AG04450 (cell line): ENCODE measurements around the gene IL17C. TPM values are rescaled to one million over a fixed set of nuclear protein-coding genes. Genes with fewer than 3 reads are reported as not detected.

ENCODE experiments used
- CTCF ChIA-PET: fragments of 300-600, 350-600 bp; formaldehyde crosslinking; extraction: SDS; loops from one replicate; lab custom pipeline; 2022; ENCODE audit warnings: antibody characterized with exemption, inconsistent platforms; lab: Charles Lee
- POLR2A ChIA-PET: fragments of 350-600 bp; formaldehyde crosslinking; extraction: SDS; loops from one replicate; lab custom pipeline; 2021; ENCODE audit warnings: antibody characterized with exemption, inconsistent platforms; lab: Yijun Ruan, JAX
- DNase-seq: peaks from one replicate; pipeline ENCODE4 v3.0.0-alpha.2; 2011; ENCODE audit warnings: low read depth, low spot score
- H3K27ac ChIP-seq: one replicate; pipeline ENCODE4 v1.5.1; 2012; ENCODE audit warnings: low read depth, low read length, control low read depth
- H3K27me3 ChIP-seq: one replicate; pipeline ENCODE4 v1.6.0; 2012; ENCODE audit warnings: low read length; ENCODE audit not compliant: control insufficient read depth, insufficient read depth
- H3K4me3 ChIP-seq: 2 replicates; pipeline ENCODE4 v1.5.1; 2011; ENCODE audit warnings: mild to moderate bottlenecking, low read depth, low read length, control low read depth
- H3K9me3 ChIP-seq: 2 replicates; pipeline ENCODE4 v1.5.1; 2012; ENCODE audit warnings: low read length; ENCODE audit not compliant: control insufficient read depth, insufficient read depth
- CTCF ChIP-seq: IDR thresholded peaks from 2 replicates; pipeline ENCODE4 v1.5.1; 2011; ENCODE audit warnings: low read depth, low read length, control low read depth, inconsistent platforms
- polyA plus RNA-seq: library from polyadenylated mRNA; depleted of rRNA; stranded (reverse); fragments of >200 nt; gene quantifications from 2 replicates; pipeline ENCODE4 v1.2.3, GENCODE V29; 2011

Gene IL17C
- polyA plus RNA-seq, 1 experiment = not detected

GRCh38 chr16:88673716-88674379 lies 35.5 kb downstream of the IL17C start:
- H3K9me3 ChIP-seq = no peaks in the 10 kb centered on the region; the same call in 1 of the 2 replicates
- CTCF ChIA-PET = interaction anchor here (0.9 to 1.5 kb wide), 2 partner anchors 9 to 11 kb away, joined by 3 read pairs; no protein-coding TSS in a partner anchor
- TF ChIP-seq CTCF = no peak
- no peak for DNase-seq
- no peak overlapping the region for H3K4me3 ChIP-seq
- H3K27ac ChIP-seq = no peak overlapping the region
- H3K27me3 ChIP-seq = peaks cover 4% of the 10 kb centered on the region
- POLR2A ChIA-PET = no interaction called here

DNA sequence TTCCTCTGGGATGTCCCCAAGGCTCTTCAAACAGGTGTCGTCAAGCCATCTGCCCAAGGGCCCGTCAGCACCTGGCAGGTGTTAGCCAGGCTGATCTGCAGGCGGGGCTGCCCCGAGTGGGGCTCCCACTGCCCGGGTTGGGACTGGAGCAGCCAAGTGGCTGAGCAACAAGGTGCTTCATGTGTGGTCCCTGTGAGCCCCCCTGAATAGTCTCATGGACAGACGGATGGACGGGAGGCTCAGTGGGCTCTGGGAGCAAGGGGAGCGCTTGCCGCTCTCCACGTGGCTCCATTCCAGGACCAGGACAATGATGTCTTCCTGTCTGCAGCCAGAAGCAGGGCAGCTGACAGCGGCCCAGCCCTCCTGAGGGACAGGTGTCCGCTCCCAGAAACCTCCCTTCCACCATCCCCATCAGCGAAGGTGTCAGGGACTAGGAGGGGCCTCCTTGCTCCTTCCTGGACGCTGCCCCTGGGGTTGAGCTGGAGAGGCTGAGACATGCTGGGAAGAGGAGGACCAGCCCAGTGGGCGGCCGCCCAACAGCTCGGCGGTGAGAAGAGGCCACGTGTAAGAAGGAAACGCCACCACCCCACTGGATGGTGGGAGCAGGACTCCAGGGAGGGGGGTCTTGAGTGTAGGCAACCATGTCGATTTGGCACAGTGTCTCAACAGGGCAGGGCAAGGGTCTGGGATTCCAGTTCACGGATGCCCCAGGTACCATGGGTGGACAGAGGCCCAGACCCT lies 38.3 kb downstream of the IL17C start:
- ChIA-PET POLR2A (no interaction called here), CTCF (no interaction called here)
- DNase-seq = no peak
- no peak overlapping the region for H3K4me3 ChIP-seq
- H3K9me3 ChIP-seq = no peaks in the 10 kb centered on the region; the same call in 1 of the 2 replicates
- no peak for TF ChIP-seq CTCF
- H3K27me3 ChIP-seq = peaks cover 4% of the 10 kb centered on the region
- H3K27ac ChIP-seq = no peak overlapping the region

- Histone ChIP-seq H3K27ac (no peak overlapping the region), H3K27me3 (peaks cover 6% of the 10 kb centered on the region), H3K9me3 (no peaks in the 10 kb centered on the region; the same call in 1 of the 2 replicates), H3K4me3 (no peak overlapping the region)
- ChIA-PET POLR2A (no interaction called here), CTCF (no interaction called here)
- no peak for DNase-seq
- TF ChIP-seq CTCF = no peak
These were observed 39.3 kb downstream of the IL17C start for GRCh38 chr16:88677721-88678120.

- CTCF ChIA-PET = no interaction called here
- no peak for TF ChIP-seq CTCF
- Histone ChIP-seq H3K4me3 (no peak overlapping the region), H3K27ac (no peak overlapping the region), H3K27me3 (peaks cover 6% of the 10 kb centered on the region), H3K9me3 (no peaks in the 10 kb centered on the region; the same call in 1 of the 2 replicates)
- DNase-seq = no peak
- POLR2A ChIA-PET = no interaction called here
These were observed 40.0 kb downstream of the IL17C start for GRCh38 chr16:88678224-88678979.
